Glutamatergic neuron (in vitro differentiated cells): ENCODE measurements around the gene CAMTA1. TPM values are rescaled to one million over a fixed set of nuclear protein-coding genes. Genes with fewer than 3 reads are reported as not detected.

Source experiments
- DNase-seq: peaks from one replicate; pipeline ENCODE4 v3.0.0; 2022
- H3K27ac Mint-ChIP-seq: one replicate; pipeline ENCODE4 v1.8.0; 2020; ENCODE audit warnings: mild to moderate bottlenecking, mixed read lengths, inconsistent platforms; ENCODE audit not compliant: unreplicated experiment
- H3K27me3 Mint-ChIP-seq: one replicate; pipeline ENCODE4 v1.8.0; 2020; ENCODE audit warnings: mild to moderate bottlenecking, moderate library complexity, mixed read lengths, inconsistent platforms; ENCODE audit not compliant: unreplicated experiment
- H3K36me3 Mint-ChIP-seq: one replicate; pipeline ENCODE4 v1.8.0; 2020; ENCODE audit warnings: mild to moderate bottlenecking, mixed read lengths, inconsistent platforms; ENCODE audit not compliant: unreplicated experiment
- H3K4me1 Mint-ChIP-seq: one replicate; pipeline ENCODE4 v1.8.0; 2020; ENCODE audit warnings: mild to moderate bottlenecking, low read depth, mixed read lengths, inconsistent platforms; ENCODE audit not compliant: unreplicated experiment
- H3K4me3 Mint-ChIP-seq: one replicate; pipeline ENCODE4 v1.8.0; 2020; ENCODE audit warnings: mild to moderate bottlenecking, mixed read lengths, inconsistent platforms; ENCODE audit not compliant: unreplicated experiment
- H3K9me3 Mint-ChIP-seq: one replicate; pipeline ENCODE4 v1.8.0; 2020; ENCODE audit warnings: mild to moderate bottlenecking, moderate library complexity, mixed read lengths, inconsistent platforms; ENCODE audit not compliant: unreplicated experiment
- CTCF ChIP-seq: fragments of 200-600 bp; sonication (generic); IDR thresholded peaks from one replicate; pipeline ENCODE4 v1.5.0; 2021; ENCODE audit not compliant: partially characterized antibody, unreplicated experiment
- total RNA-seq: library from RNA; stranded (reverse); fragmentation: NEBNext Ultra II Directional; extraction: Animal tissue kit (Norgen Biotek cat#: 25700); gene quantifications from one replicate; pipeline ENCODE4 v1.2.1, GENCODE V29; 2021; ENCODE audit not compliant: unreplicated experiment

CAMTA1 gene
- total RNA-seq, 1 donor from 2014 or later = 77.2 TPM

- H3K27ac Mint-ChIP-seq = no peak overlapping the region
- H3K4me3 Mint-ChIP-seq = no peak overlapping the region
- H3K9me3 Mint-ChIP-seq = no peaks in the 10 kb centered on the region
- no peak for TF ChIP-seq CTCF
- DNase-seq = no peak
- no peaks in the 10 kb centered on the region for H3K36me3 Mint-ChIP-seq
- H3K4me1 Mint-ChIP-seq = no peaks in the 10 kb centered on the region
- H3K27me3 Mint-ChIP-seq = peaks cover 4% of the 10 kb centered on the region
Measured at GRCh38 chr1:7225711-7226505, 440.7 kb downstream of the CAMTA1 start.

- H3K4me1 Mint-ChIP-seq = peaks cover 5% of the 10 kb centered on the region
- no peak overlapping the region for H3K27ac Mint-ChIP-seq
- DNase-seq = no peak
- no peak for TF ChIP-seq CTCF
- H3K9me3 Mint-ChIP-seq = no peaks in the 10 kb centered on the region
- no peaks in the 10 kb centered on the region for H3K36me3 Mint-ChIP-seq
- H3K4me3 Mint-ChIP-seq = no peak overlapping the region
- peaks cover 2% of the 10 kb centered on the region for H3K27me3 Mint-ChIP-seq
Measured at GRCh38 chr1:7227654-7228053, 442.4 kb downstream of the CAMTA1 start.

GRCh38 chr1:7228252-7228961, 443.2 kb downstream of the CAMTA1 start:
- no peaks in the 10 kb centered on the region for H3K27me3 Mint-ChIP-seq
- no peak for DNase-seq
- H3K4me1 Mint-ChIP-seq = peaks cover 7% of the 10 kb centered on the region
- H3K4me3 Mint-ChIP-seq = no peak overlapping the region
- TF ChIP-seq CTCF = no peak
- no peaks in the 10 kb centered on the region for H3K36me3 Mint-ChIP-seq
- H3K27ac Mint-ChIP-seq = no peak overlapping the region
- no peaks in the 10 kb centered on the region for H3K9me3 Mint-ChIP-seq

GRCh38 chr1:7229186-7229585, 443.9 kb downstream of the CAMTA1 start:
- DNase-seq = no peak
- Mint-ChIP-seq H3K4me3 (no peak overlapping the region), H3K4me1 (peaks cover 7% of the 10 kb centered on the region), H3K9me3 (no peaks in the 10 kb centered on the region), H3K27ac (no peak overlapping the region), H3K36me3 (no peaks in the 10 kb centered on the region), H3K27me3 (no peaks in the 10 kb centered on the region)
- no peak for TF ChIP-seq CTCF
